Esophagus squamous epithelium (tissue), 4 donors: ENCODE results near the gene IGF1R.

ENCODE experiments used
- POLR2A ChIP-seq, 4 donors: fragments of 450-650 bp; IDR thresholded peaks; one replicate each; pipeline ENCODE4 v1.6.1; 2017; ENCODE audit warnings: antibody characterized with exemption in 4 of 4, mild to moderate bottlenecking in 4 of 4, moderate library complexity in 3 of 4
- TF ChIP-seq, protein P1 (sequence below), 6 experiments: fragments of 450-650 bp in 4 of 6; fragments of 200-600 bp in 2 of 6; sonication (generic) in 2 of 6; IDR thresholded peaks; one replicate each; pipeline ENCODE4 v1.5.1; 2016 to 2019; ENCODE audit warnings: antibody characterized with exemption in 6 of 6, mild to moderate bottlenecking in 4 of 6, moderate library complexity in 4 of 6

DNA sequence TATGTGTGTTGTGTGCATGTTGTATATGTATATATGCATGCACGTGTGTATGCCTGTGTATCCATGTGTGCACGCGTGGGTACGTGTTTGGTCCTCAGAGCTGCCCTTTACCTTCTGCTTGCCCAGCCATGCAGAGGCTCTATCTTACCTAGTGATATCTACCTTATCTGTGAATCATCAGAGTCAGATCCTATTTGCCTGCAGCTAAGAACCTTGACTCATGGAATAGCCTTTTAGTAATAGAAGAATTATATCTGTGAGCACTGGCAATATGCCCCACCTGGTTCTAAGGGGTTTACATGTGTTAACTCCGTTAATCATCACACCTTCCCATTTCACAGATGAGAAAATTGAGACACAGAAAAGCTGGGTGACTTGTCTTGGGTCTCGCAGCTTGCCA is 348.3 kb downstream of the IGF1R start:
- no peak for TF ChIP-seq POLR2A (IDR thresholded peaks at IDR 0.05)
- TF ChIP-seq, protein P1, sequence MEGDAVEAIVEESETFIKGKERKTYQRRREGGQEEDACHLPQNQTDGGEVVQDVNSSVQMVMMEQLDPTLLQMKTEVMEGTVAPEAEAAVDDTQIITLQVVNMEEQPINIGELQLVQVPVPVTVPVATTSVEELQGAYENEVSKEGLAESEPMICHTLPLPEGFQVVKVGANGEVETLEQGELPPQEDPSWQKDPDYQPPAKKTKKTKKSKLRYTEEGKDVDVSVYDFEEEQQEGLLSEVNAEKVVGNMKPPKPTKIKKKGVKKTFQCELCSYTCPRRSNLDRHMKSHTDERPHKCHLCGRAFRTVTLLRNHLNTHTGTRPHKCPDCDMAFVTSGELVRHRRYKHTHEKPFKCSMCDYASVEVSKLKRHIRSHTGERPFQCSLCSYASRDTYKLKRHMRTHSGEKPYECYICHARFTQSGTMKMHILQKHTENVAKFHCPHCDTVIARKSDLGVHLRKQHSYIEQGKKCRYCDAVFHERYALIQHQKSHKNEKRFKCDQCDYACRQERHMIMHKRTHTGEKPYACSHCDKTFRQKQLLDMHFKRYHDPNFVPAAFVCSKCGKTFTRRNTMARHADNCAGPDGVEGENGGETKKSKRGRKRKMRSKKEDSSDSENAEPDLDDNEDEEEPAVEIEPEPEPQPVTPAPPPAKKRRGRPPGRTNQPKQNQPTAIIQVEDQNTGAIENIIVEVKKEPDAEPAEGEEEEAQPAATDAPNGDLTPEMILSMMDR (IDR thresholded peaks at IDR 0.05), result no peak
